IPS-20b (cell line): ENCODE measurements around the gene TRAPPC12.

ENCODE experiments used
- H3K27ac ChIP-seq: one replicate; pipeline ENCODE4 v1.5.1; 2013; ENCODE audit warnings: low read length
- H3K27me3 ChIP-seq: 2 replicates; pipeline ENCODE4 v1.6.1; 2013; ENCODE audit warnings: mild to moderate bottlenecking, low read length, inconsistent platforms; ENCODE audit not compliant: insufficient read depth
- H3K36me3 ChIP-seq: 2 replicates; pipeline ENCODE4 v1.6.1; 2013; ENCODE audit warnings: low read depth, mild to moderate bottlenecking, inconsistent platforms, low read length, moderate library complexity; ENCODE audit not compliant: insufficient read depth
- H3K4me1 ChIP-seq: 2 replicates; pipeline ENCODE4 v1.6.1; 2013; ENCODE audit warnings: mild to moderate bottlenecking, control low read depth, inconsistent platforms, low read length, moderate library complexity; ENCODE audit not compliant: insufficient read depth
- H3K4me3 ChIP-seq: 2 replicates; pipeline ENCODE4 v1.5.1; 2013; ENCODE audit warnings: mild to moderate bottlenecking, low read length, inconsistent platforms
- H3K9ac ChIP-seq: 2 replicates; pipeline ENCODE4 v1.6.1; 2013; ENCODE audit warnings: low read depth, mild to moderate bottlenecking, inconsistent platforms, low read length, moderate library complexity
- H3K9me3 ChIP-seq: 2 replicates; pipeline ENCODE4 v1.6.1; 2013; ENCODE audit warnings: mild to moderate bottlenecking, low read depth, low read length, inconsistent platforms; ENCODE audit not compliant: insufficient read depth

Gene TRAPPC12

GRCh38 chr2:3426615-3427014 lies 47.1 kb downstream of the TRAPPC12 start:
- no peak overlapping the region for H3K4me3 ChIP-seq
- no peak overlapping the region for H3K27ac ChIP-seq
- no peaks in the 10 kb centered on the region for H3K4me1 ChIP-seq
- H3K9me3 ChIP-seq: no peaks in the 10 kb centered on the region
- no peaks in the 10 kb centered on the region for H3K27me3 ChIP-seq
- H3K36me3 ChIP-seq: peaks cover 65% of the 10 kb centered on the region
- no peak overlapping the region for H3K9ac ChIP-seq

GRCh38 chr2:3427272-3427671 lies 47.8 kb downstream of the TRAPPC12 start:
- H3K9ac ChIP-seq: no peak overlapping the region
- H3K36me3 ChIP-seq: peaks cover 65% of the 10 kb centered on the region
- no peaks in the 10 kb centered on the region for H3K27me3 ChIP-seq
- no peaks in the 10 kb centered on the region for H3K9me3 ChIP-seq
- no peak overlapping the region for H3K4me3 ChIP-seq
- no peaks in the 10 kb centered on the region for H3K4me1 ChIP-seq
- no peak overlapping the region for H3K27ac ChIP-seq

GRCh38 chr2:3428577-3428976 lies 49.1 kb downstream of the TRAPPC12 start:
- Histone ChIP-seq H3K4me1 (no peaks in the 10 kb centered on the region), H3K36me3 (peaks cover 58% of the 10 kb centered on the region), H3K4me3 (no peak overlapping the region), H3K27ac (no peak overlapping the region), H3K9me3 (no peaks in the 10 kb centered on the region), H3K27me3 (no peaks in the 10 kb centered on the region), H3K9ac (no peak overlapping the region)

- no peak overlapping the region for H3K27ac ChIP-seq
- H3K4me3 ChIP-seq: no peak overlapping the region
- H3K9me3 ChIP-seq: no peaks in the 10 kb centered on the region
- no peaks in the 10 kb centered on the region for H3K4me1 ChIP-seq
- no peak overlapping the region for H3K9ac ChIP-seq
- H3K36me3 ChIP-seq: peaks cover 56% of the 10 kb centered on the region
- no peaks in the 10 kb centered on the region for H3K27me3 ChIP-seq
Observed at GRCh38 chr2:3429066-3429610, 49.6 kb downstream of the TRAPPC12 start.

- H3K27ac ChIP-seq: no peak overlapping the region
- H3K4me1 ChIP-seq: no peaks in the 10 kb centered on the region
- peaks cover 52% of the 10 kb centered on the region for H3K36me3 ChIP-seq
- no peaks in the 10 kb centered on the region for H3K27me3 ChIP-seq
- H3K4me3 ChIP-seq: no peak overlapping the region
- no peak overlapping the region for H3K9ac ChIP-seq
- H3K9me3 ChIP-seq: no peaks in the 10 kb centered on the region
Observed at GRCh38 chr2:3430172-3430571, 50.7 kb downstream of the TRAPPC12 start.

- H3K9ac ChIP-seq: no peak overlapping the region
- no peak overlapping the region for H3K4me3 ChIP-seq
- H3K36me3 ChIP-seq: peaks cover 45% of the 10 kb centered on the region
- no peaks in the 10 kb centered on the region for H3K4me1 ChIP-seq
- H3K27me3 ChIP-seq: no peaks in the 10 kb centered on the region
- H3K27ac ChIP-seq: no peak overlapping the region
- H3K9me3 ChIP-seq: no peaks in the 10 kb centered on the region
Observed at GRCh38 chr2:3430740-3431490, 51.4 kb downstream of the TRAPPC12 start.

GRCh38 chr2:3432067-3432466 lies 52.6 kb downstream of the TRAPPC12 start:
- H3K27ac ChIP-seq: no peak overlapping the region
- H3K27me3 ChIP-seq: no peaks in the 10 kb centered on the region
- H3K4me3 ChIP-seq: no peak overlapping the region
- no peak overlapping the region for H3K9ac ChIP-seq
- H3K36me3 ChIP-seq: peaks cover 34% of the 10 kb centered on the region
- no peaks in the 10 kb centered on the region for H3K9me3 ChIP-seq
- no peaks in the 10 kb centered on the region for H3K4me1 ChIP-seq

- Histone ChIP-seq H3K27me3 (no peaks in the 10 kb centered on the region), H3K9me3 (no peaks in the 10 kb centered on the region), H3K36me3 (peaks cover 30% of the 10 kb centered on the region), H3K9ac (no peak overlapping the region), H3K4me3 (no peak overlapping the region), H3K27ac (no peak overlapping the region), H3K4me1 (no peaks in the 10 kb centered on the region)
Observed at GRCh38 chr2:3432693-3433338, 53.3 kb downstream of the TRAPPC12 start.

GRCh38 chr2:3433339-3433699 lies 53.8 kb downstream of the TRAPPC12 start:
- H3K4me3 ChIP-seq: no peak overlapping the region
- H3K27ac ChIP-seq: no peak overlapping the region
- H3K27me3 ChIP-seq: no peaks in the 10 kb centered on the region
- no peak overlapping the region for H3K9ac ChIP-seq
- H3K4me1 ChIP-seq: no peaks in the 10 kb centered on the region
- peaks cover 30% of the 10 kb centered on the region for H3K36me3 ChIP-seq
- H3K9me3 ChIP-seq: no peaks in the 10 kb centered on the region

- no peaks in the 10 kb centered on the region for H3K27me3 ChIP-seq
- no peak overlapping the region for H3K4me3 ChIP-seq
- H3K9ac ChIP-seq: no peak overlapping the region
- no peak overlapping the region for H3K27ac ChIP-seq
- no peaks in the 10 kb centered on the region for H3K9me3 ChIP-seq
- H3K36me3 ChIP-seq: peaks cover 30% of the 10 kb centered on the region
- no peaks in the 10 kb centered on the region for H3K4me1 ChIP-seq
Observed at GRCh38 chr2:3433776-3434400, 54.4 kb downstream of the TRAPPC12 start.

GRCh38 chr2:3434654-3435053 lies 55.2 kb downstream of the TRAPPC12 start:
- H3K9ac ChIP-seq: no peak overlapping the region
- H3K9me3 ChIP-seq: no peaks in the 10 kb centered on the region
- H3K4me1 ChIP-seq: no peaks in the 10 kb centered on the region
- H3K36me3 ChIP-seq: peaks cover 25% of the 10 kb centered on the region
- no peaks in the 10 kb centered on the region for H3K27me3 ChIP-seq
- H3K4me3 ChIP-seq: no peak overlapping the region
- no peak overlapping the region for H3K27ac ChIP-seq

GRCh38 chr2:3435445-3435844 lies 56.0 kb downstream of the TRAPPC12 start:
- Histone ChIP-seq H3K36me3 (peaks cover 17% of the 10 kb centered on the region), H3K27ac (no peak overlapping the region), H3K9me3 (no peaks in the 10 kb centered on the region), H3K9ac (no peak overlapping the region), H3K4me1 (no peaks in the 10 kb centered on the region), H3K27me3 (no peaks in the 10 kb centered on the region), H3K4me3 (no peak overlapping the region)
